HepG2 (cell line): ENCODE results near the gene APOM. TPM values are rescaled to one million over a fixed set of nuclear protein-coding genes. Genes with fewer than 3 reads are reported as not detected.

Experiments
- ELK4 ChIP-seq: sonication (generic); formaldehyde crosslinking; IDR thresholded peaks from 2 replicates; pipeline ENCODE4 v1.9.0; 2021; ENCODE audit warnings: missing genetic modification reagents, borderline replicate concordance
- HHEX ChIP-seq: IDR thresholded peaks from 2 replicates; pipeline ENCODE4 v1.6.1; 2016; ENCODE audit warnings: control low read depth
- IRF9 ChIP-seq: sonication (generic); formaldehyde crosslinking; IDR thresholded peaks from 2 replicates; pipeline ENCODE4 v1.8.0; 2022; ENCODE audit warnings: missing genetic modification reagents, mild to moderate bottlenecking, borderline replicate concordance
- ISX ChIP-seq: sonication (generic); formaldehyde crosslinking; conservative IDR thresholded peaks from 2 replicates; pipeline ENCODE4 v1.5.0; 2020; ENCODE audit warnings: missing genetic modification reagents
- MATR3 ChIP-seq: sonication (generic); formaldehyde crosslinking; IDR thresholded peaks from 2 replicates; pipeline ENCODE4 v1.4.0; 2020; ENCODE audit warnings: missing genetic modification reagents
- MEF2D ChIP-seq: sonication (generic); formaldehyde crosslinking; IDR thresholded peaks from 2 replicates; pipeline ENCODE4 v1.5.1; 2020; ENCODE audit warnings: mild to moderate bottlenecking, missing genetic modification reagents
- POGK ChIP-seq: sonication (generic); formaldehyde crosslinking; conservative IDR thresholded peaks from 2 replicates; pipeline ENCODE4 v1.8.0; 2022; ENCODE audit warnings: mild to moderate bottlenecking, moderate library complexity, missing genetic modification reagents
- SMAD3 ChIP-seq: sonication (generic); formaldehyde crosslinking; IDR thresholded peaks from 2 replicates; pipeline ENCODE4 v1.4.0; 2020; ENCODE audit warnings: missing genetic modification reagents
- SP1 ChIP-seq, 2 experiments: fragments of 450-650 bp in 1 of 2; sonication (generic) in 1 of 2; formaldehyde crosslinking in 1 of 2; IDR thresholded peaks; 2 replicates each; pipeline versions ENCODE4 v1.4.0 to v1.6.1; 2016 to 2020; ENCODE audit warnings: missing genetic modification reagents in 1 of 2
- SRSF1 ChIP-seq: fragments of 200-400 bp; formaldehyde crosslinking; optimal IDR thresholded peaks from 2 replicates; pipeline ENCODE3; 2017; ENCODE audit warnings: mild to moderate bottlenecking, low read depth, low read length, moderate library complexity
- UBTF ChIP-seq: sonication (generic); formaldehyde crosslinking; IDR thresholded peaks from 2 replicates; pipeline ENCODE4 v1.4.0; 2020; ENCODE audit warnings: mild to moderate bottlenecking, missing genetic modification reagents
- XRCC5 ChIP-seq: fragments of 200-400 bp; formaldehyde crosslinking; optimal IDR thresholded peaks from 2 replicates; pipeline ENCODE3; 2017; ENCODE audit warnings: mild to moderate bottlenecking, low read length
- ZBED4 ChIP-seq: sonication (generic); formaldehyde crosslinking; IDR thresholded peaks from 2 replicates; pipeline ENCODE4 v1.4.0; 2020; ENCODE audit warnings: missing genetic modification reagents, borderline replicate concordance
- ZBTB7A ChIP-seq: sonication (generic); formaldehyde crosslinking; IDR thresholded peaks from 2 replicates; pipeline ENCODE4 v1.8.0; 2022; ENCODE audit warnings: mild to moderate bottlenecking, missing genetic modification reagents
- ZNF10 ChIP-seq: sonication (generic); formaldehyde crosslinking; IDR thresholded peaks from 2 replicates; pipeline ENCODE4 v1.4.0; 2020; ENCODE audit warnings: mild to moderate bottlenecking, low read depth, missing genetic modification reagents, borderline replicate concordance
- ZNF432 ChIP-seq: sonication (generic); formaldehyde crosslinking; IDR thresholded peaks from 2 replicates; pipeline ENCODE4 v1.5.0; 2020; ENCODE audit warnings: missing genetic modification reagents, mild to moderate bottlenecking, borderline replicate concordance
- ZNF674 ChIP-seq: sonication (generic); formaldehyde crosslinking; IDR thresholded peaks from 2 replicates; pipeline ENCODE4 v1.5.0; 2020; ENCODE audit warnings: low read depth, mild to moderate bottlenecking, missing genetic modification reagents
- polyA plus RNA-seq, 8 experiments: library from polyadenylated mRNA; depleted of rRNA in 3 of 8; stranded (reverse) in 7 of 8; unstranded in 1 of 8; fragments of >200 nt; fragmentation: Illumina TruSeq in 4 of 8; extraction: Trizol in 4 of 8; gene quantifications; 2 replicates each; pipeline versions ENCODE4 v1.2.1 to v1.2.3, GENCODE V29; 2011 to 2016; ENCODE audit warnings: low read depth in 4 of 8, missing spikeins in 1 of 8, mixed read lengths in 1 of 8; ENCODE audit not compliant: insufficient read depth in 1 of 8
- total RNA-seq, 5 experiments: library from RNA; depleted of rRNA; stranded (reverse); fragments of >200 nt; fragmentation: Illumina TruSeq; extraction: Trizol; gene quantifications; 2 replicates each; pipeline ENCODE4 v1.2.3, GENCODE V29; 2016; ENCODE audit warnings: low read depth in 1 of 5

The APOM gene
- total and polyA plus RNA-seq, 2 of the 13 experiments (the other 11 are each of a cell fraction or from before 2014, with no cell fraction given): 98.2 to 1,140 TPM

- TF ChIP-seq ZNF674 (no peak), UBTF (CRISPR knock-in tag) (peak; percentile 60), SMAD3 (CRISPR knock-in tag) (0 out of 2 replicates have a peak, but pooled peaks have one; percentile 51), ZNF432 (no peak), SRSF1 (peak; percentile 60), ZBED4 (CRISPR knock-in tag) (peak; percentile 54; the same call in 1 of the 2 replicates), ZBTB7A (CRISPR knock-in tag) (no peak), POGK (CRISPR knock-in tag) (peak; percentile 91), ZNF10 (CRISPR knock-in tag) (no peak), SP1 (IDR thresholded peaks at IDR 0.05) (no peak), SP1 (CRISPR knock-in tag; IDR thresholded peaks at IDR 0.05) (peak; percentile 83), ISX (CRISPR knock-in tag) (0 out of 2 replicates have a peak, but pooled peaks have one; percentile 69), IRF9 (CRISPR knock-in tag) (no peak; the same call in 1 of the 2 replicates), MEF2D (CRISPR knock-in tag) (no peak; the same call in 1 of the 2 replicates), MATR3 (CRISPR knock-in tag) (no peak), XRCC5 (peak; percentile 87), HHEX (CRISPR knock-in tag) (peak; percentile 42; the same call in 1 of the 2 replicates), ELK4 (CRISPR knock-in tag) (no peak)
Measured at GRCh38 chr6:31702819-31703716, 47.4 kb downstream of the APOM start, which contains the start of gene ABHD16A (continued).
